ENCODE results near the gene CHTF18. TPM values are rescaled to one million over a fixed set of nuclear protein-coding genes. Genes with fewer than 3 reads are reported as not detected.

The CHTF18 gene
- total and polyA plus RNA-seq, 2 of the 4 experiments (the other 2 are of a cell fraction) = 3.2 to 21.4 TPM

DNA sequence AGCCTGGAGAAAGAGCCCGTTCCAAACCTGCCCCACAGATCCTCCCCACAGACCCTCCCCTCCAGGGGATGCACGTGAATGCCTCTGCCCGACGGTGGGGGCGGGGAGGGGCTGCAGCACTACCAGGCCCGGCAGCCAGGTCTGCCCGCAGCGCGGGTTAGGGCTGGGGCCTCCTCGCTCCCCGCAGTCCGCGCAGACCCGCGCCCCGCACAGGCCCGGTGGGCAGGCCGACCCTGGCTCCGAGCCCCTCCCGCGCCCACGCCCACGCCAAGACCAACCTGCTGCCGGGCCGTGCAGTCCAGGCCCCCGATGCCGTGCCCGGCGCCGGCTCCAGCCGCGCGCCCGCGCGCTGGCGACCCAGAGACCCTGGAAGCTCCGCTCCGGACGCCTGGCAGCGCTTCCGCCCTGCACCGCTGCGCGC is 432 bp upstream of the CHTF18 start, which contains the start of gene RPUSD1:
Gene RPUSD1 (minus strand): TSS at position 404 of the 421 bp plus-strand sequence. CDS start 644 bp downstream, outside the sequence.
- ATAC-seq (ENCODE audit: low read depth) (peak; percentile 37), DNase-seq (no peak)
- intact Hi-C loops (cut with micrococcal nuclease) (loop anchor here (2.0 to 5.0 kb wide), 3 partner anchors 46 to 75 kb away; partner anchors contain the start of genes CCDC78, CIAO3 and HAGHL), dilution Hi-C loops (cut with HindIII; ENCODE audit: low sequenced_read_pairs, unreplicated experiment) (no loop called here), in situ Hi-C loops (cut with MboI; ENCODE audit: low sequenced_read_pairs) (loop anchor here (5.0 kb wide), 1 partner anchor 76 kb away; no protein-coding TSS in a partner anchor)
- H3K4ac ChIP-seq (ENCODE audit: low read depth, low read length) = peak within 1 kb of the TSS; percentile 61
- H2AK5ac ChIP-seq (ENCODE audit: low read depth, low read length) = peak within 1 kb of the TSS; percentile 13
- peaks cover 15% of the 10 kb centered on the region; the same call in 1 of the 2 replicates for H3K4me1 ChIP-seq (ENCODE audit: control insufficient read depth, insufficient read depth, low read length)
- H3K18ac ChIP-seq (ENCODE audit: low read depth, low read length) = no peak within 1 kb of the TSS
- no peaks in the 10 kb centered on the region for H3K9me1 ChIP-seq (ENCODE audit: insufficient read depth, low read length)
- ChIA-PET CTCF (no interaction called here), POLR2A (ENCODE audit: unreplicated experiment) (interaction anchor here (0.6 kb wide), 1 partner anchor 102 kb away, joined by 4 read pairs; no protein-coding TSS in a partner anchor)
- H2BK20ac ChIP-seq (ENCODE audit: low read depth, low read length) = no peak within 1 kb of the TSS
- no TSS peak for BruUV-seq (replicated peaks)
- peak within 1 kb of the TSS; percentile 45 for H3K14ac ChIP-seq (replicated peaks; ENCODE audit: low read depth, low read length)
- H3K79me1 ChIP-seq (ENCODE audit: low read depth in 1 of 2, low read length in 2 of 2) = peaks cover 4 to 35% of the 10 kb centered on the region in 2 experiments; a peak in 2 of 4 replicates
- no peak within 1 kb of the TSS for H3K23ac ChIP-seq (ENCODE audit: low read depth, low read length)
- no peaks in the 10 kb centered on the region for H3K27me3 ChIP-seq (ENCODE audit: control insufficient read depth, insufficient read depth, low read length)
- peaks cover 25% of the 10 kb centered on the region for H4K20me1 ChIP-seq (ENCODE audit: insufficient read depth, low read length)
- 2% methylated on average over 14 of the region's 45 CpGs; no CpG with 5 or more reads in 1 of the 2 experiments for WGBS, 2 experiments (ENCODE audit: extremely low coverage in 2 of 2, insufficient read length in 1 of 2)
- H3K9me3 ChIP-seq (ENCODE audit: control insufficient read depth, insufficient read depth, low read length) = no peaks in the 10 kb centered on the region
- no peak within 1 kb of the TSS for H2BK15ac ChIP-seq (ENCODE audit: low read depth, low read length)
- peaks cover 17% of the 10 kb centered on the region for H3K36me3 ChIP-seq (ENCODE audit: control insufficient read depth, insufficient read depth, low read length)
- H4K8ac ChIP-seq (ENCODE audit: low read depth in 2 of 2, low read length in 2 of 2) = peak within 1 kb of the TSS in 1 of 2 experiments; percentile 53; a peak in 1 of 4 replicates
- peak within 1 kb of the TSS; percentile 72 for H2BK5ac ChIP-seq (ENCODE audit: low read depth, low read length, poor library complexity, severe bottlenecking)
- H2BK120ac ChIP-seq (ENCODE audit: low read depth, low read length) = no peak within 1 kb of the TSS
- H3K27ac ChIP-seq (ENCODE audit: insufficient read depth, low read length) = peak within 1 kb of the TSS; percentile 67
- peak within 1 kb of the TSS; percentile 91 for H3K9ac ChIP-seq (ENCODE audit: low read depth, low read length)
- peak within 1 kb of the TSS; percentile 99 for H2AK9ac ChIP-seq (replicated peaks; ENCODE audit: low read depth, low read length, poor library complexity)
- H3K4me2 ChIP-seq (ENCODE audit: low read depth, low read length) = peak within 1 kb of the TSS; percentile 97
- 0 out of 2 replicates have a peak within 1 kb of the TSS, but pooled peaks have one; percentile 41 for H3K56ac ChIP-seq (ENCODE audit: extremely low read depth, insufficient read depth, low read length)
- H2AFZ ChIP-seq (replicated peaks; ENCODE audit: low read length, poor library complexity) = peak within 1 kb of the TSS; percentile 93
- no peak within 1 kb of the TSS for H4K91ac ChIP-seq (ENCODE audit: insufficient read depth, low read depth, low read length)
- TF ChIP-seq CHD1 (IDR thresholded peaks at IDR 0.05; ENCODE audit: low read depth, low read length) (no peak), FOS (IDR thresholded peaks at IDR 0.05; ENCODE audit: low read depth, low read length) (no peak), NFE2L2 (IDR thresholded peaks at IDR 0.05; ENCODE audit: low read depth, low read length) (no peak), CTCF (conservative IDR thresholded peaks at IDR 0.05; ENCODE audit: low read depth, low read length) (no peak), MAZ (IDR thresholded peaks at IDR 0.05; ENCODE audit: borderline replicate concordance, low read depth, low read length) (0 out of 2 replicates have a peak, but pooled peaks have one; percentile 3)
- H4K5ac ChIP-seq (ENCODE audit: low read depth, low read length) = peak within 1 kb of the TSS; percentile 4; the same call in 1 of the 2 replicates
- H3K4me3 ChIP-seq (ENCODE audit: insufficient read depth, low read depth, low read length) = peak within 1 kb of the TSS; percentile 99
